ENCODE results near the gene NELFB. TPM values are rescaled to one million over a fixed set of nuclear protein-coding genes. Genes with fewer than 3 reads are reported as not detected.

The NELFB gene
- total and polyA plus RNA-seq, 9 of the 15 experiments (the other 6 are each of a cell fraction or from before 2014, with no cell fraction given) = 0.24 to 84.0 (median 29.7) TPM

- TF ChIP-seq ZNF239 (CRISPR knock-in tag; IDR thresholded peaks at IDR 0.05) (no peak), SIN3A (IDR thresholded peaks at IDR 0.05; ENCODE audit: borderline replicate concordance in 2 of 2, control insufficient read depth in 1 of 2, low read depth in 2 of 2, low read length in 2 of 2) (peak; percentile 81; a peak in 2 of 4 replicates), BRD4 (IDR thresholded peaks at IDR 0.05) (peak; percentile 40; the same call in 1 of the 2 replicates), POLR2B (IDR thresholded peaks at IDR 0.05; ENCODE audit: low read depth, partially characterized antibody) (peak; percentile 81), THRAP3 (IDR thresholded peaks at IDR 0.05; ENCODE audit: borderline replicate concordance) (no peak), NFIC (IDR thresholded peaks at IDR 0.05) (peak; percentile 42; the same call in 1 of the 2 replicates), GABPA (tag; conservative IDR thresholded peaks at IDR 0.05; ENCODE audit: low read depth) (peak; percentile 100), ZFX (CRISPR knock-in tag; IDR thresholded peaks at IDR 0.05) (peak; percentile 49; the same call in 1 of the 2 replicates), SAP30 (IDR thresholded peaks at IDR 0.05; ENCODE audit: borderline replicate concordance, insufficient read depth, low read depth, low read length, poor library complexity, severe bottlenecking) (peak; percentile 60), SIX5 (IDR thresholded peaks at IDR 0.05; ENCODE audit: borderline replicate concordance in 1 of 2, insufficient read depth in 1 of 2, low read depth in 1 of 2, low read length in 2 of 2) (peak; percentile 71 to 82), MBD1 (CRISPR knock-in tag; IDR thresholded peaks at IDR 0.05) (no peak), SIN3B (IDR thresholded peaks at IDR 0.05; ENCODE audit: low read depth) (peak; percentile 94), MAZ (CRISPR knock-in tag; conservative IDR thresholded peaks at IDR 0.05 in 1 of 2, IDR thresholded peaks at IDR 0.05 in 1 of 2) (peak; percentile 61 to 74), KLF13 (tag; IDR thresholded peaks at IDR 0.05; ENCODE audit: borderline replicate concordance, low read depth) (peak; percentile 85; the same call in 1 of the 2 replicates), ZNF583 (CRISPR knock-in tag; IDR thresholded peaks at IDR 0.05) (no peak), ZNF12 (CRISPR knock-in tag; IDR thresholded peaks at IDR 0.05) (peak; percentile 57; the same call in 1 of the 2 replicates), ATF6 (CRISPR knock-in tag; IDR thresholded peaks at IDR 0.05) (0 out of 2 replicates have a peak, but pooled peaks have one; percentile 48), E4F1 (CRISPR knock-in tag; IDR thresholded peaks at IDR 0.05; ENCODE audit: borderline replicate concordance) (peak; percentile 77; the same call in 1 of the 2 replicates), ASH1L (IDR thresholded peaks at IDR 0.05; ENCODE audit: borderline replicate concordance, low read depth, partially characterized antibody) (no peak), ZNF584 (CRISPR knock-in tag; IDR thresholded peaks at IDR 0.05; ENCODE audit: low read depth) (no peak)
These were observed at the start of gene NELFB (continued) for GRCh38 chr9:137254624-137255447.
